Stimulated activated CD4-positive, alpha-beta T cell treated with anti-CD3 and anti-CD28 coated beads, Interleukin-12 subunit alpha, Interleukin-12 subunit beta, amount 100 ng/mL, for 24 hours (primary cell): ENCODE measurements around the gene RBM3.

ENCODE experiments used
- DNase-seq, 2 experiments: peaks; one replicate each; pipeline ENCODE4 v3.0.0-alpha.2; 2020; ENCODE audit warnings: low read depth in 2 of 2

Gene RBM3

GRCh38 chrX:48578661-48579128, 4.4 kb downstream of the RBM3 start:
- no peak for DNase-seq

- DNase-seq: no peak
Measured at GRCh38 chrX:48579259-48579658, 5.0 kb downstream of the RBM3 start.

- no peak for DNase-seq
Measured at GRCh38 chrX:48580662-48581061, 6.4 kb downstream of the RBM3 start.

- DNase-seq: no peak
Measured at GRCh38 chrX:48584698-48585097, 10.4 kb downstream of the RBM3 start.

- DNase-seq: no peak
Measured at GRCh38 chrX:48589482-48590162, 15.3 kb downstream of the RBM3 start.

- DNase-seq: no peak
Measured at GRCh38 chrX:48590203-48591103, 16.2 kb downstream of the RBM3 start.

GRCh38 chrX:48591255-48591791, 17.0 kb downstream of the RBM3 start:
- no peak for DNase-seq

- no peak for DNase-seq
Measured at GRCh38 chrX:48592971-48593370, 18.7 kb downstream of the RBM3 start.

GRCh38 chrX:48595929-48596328, 21.6 kb downstream of the RBM3 start:
- no peak for DNase-seq

- peak; percentile 71 to 83 for DNase-seq
Measured at GRCh38 chrX:48597353-48598264, 23.3 kb downstream of the RBM3 start, which contains the start of gene WDR13. WDR13 (plus strand) TSS chrX:48597492; CDS start chrX:48597997, 505 bp downstream.

- DNase-seq: no peak
Measured at GRCh38 chrX:48598614-48599013, 24.3 kb downstream of the RBM3 start.

- DNase-seq: no peak
Measured at GRCh38 chrX:48599341-48599740, 25.1 kb downstream of the RBM3 start.

GRCh38 chrX:48600226-48600625, 25.9 kb downstream of the RBM3 start:
- DNase-seq: no peak

GRCh38 chrX:48601741-48602394, 27.6 kb downstream of the RBM3 start:
- no peak for DNase-seq

GRCh38 chrX:48604701-48605100, 30.4 kb downstream of the RBM3 start:
- DNase-seq: no peak

- no peak for DNase-seq
Measured at GRCh38 chrX:48606091-48606490, 31.8 kb downstream of the RBM3 start.

GRCh38 chrX:48611703-48612102, 37.4 kb downstream of the RBM3 start:
- no peak for DNase-seq

- DNase-seq: no peak
Measured at GRCh38 chrX:48613502-48614160, 39.3 kb downstream of the RBM3 start.

- DNase-seq: no peak
Measured at GRCh38 chrX:48616576-48616975, 42.3 kb downstream of the RBM3 start.

- DNase-seq: no peak
Measured at GRCh38 chrX:48617542-48618340, 43.5 kb downstream of the RBM3 start.
